ENCODE data around the gene DVL1. TPM values are rescaled to one million over a fixed set of nuclear protein-coding genes. Genes with fewer than 3 reads are reported as not detected.

The DVL1 gene
- total and polyA plus RNA-seq, 2 of the 13 experiments (the other 11 are each of a cell fraction or from before 2014, with no cell fraction given): 30.8 to 60.4 TPM

DNA sequence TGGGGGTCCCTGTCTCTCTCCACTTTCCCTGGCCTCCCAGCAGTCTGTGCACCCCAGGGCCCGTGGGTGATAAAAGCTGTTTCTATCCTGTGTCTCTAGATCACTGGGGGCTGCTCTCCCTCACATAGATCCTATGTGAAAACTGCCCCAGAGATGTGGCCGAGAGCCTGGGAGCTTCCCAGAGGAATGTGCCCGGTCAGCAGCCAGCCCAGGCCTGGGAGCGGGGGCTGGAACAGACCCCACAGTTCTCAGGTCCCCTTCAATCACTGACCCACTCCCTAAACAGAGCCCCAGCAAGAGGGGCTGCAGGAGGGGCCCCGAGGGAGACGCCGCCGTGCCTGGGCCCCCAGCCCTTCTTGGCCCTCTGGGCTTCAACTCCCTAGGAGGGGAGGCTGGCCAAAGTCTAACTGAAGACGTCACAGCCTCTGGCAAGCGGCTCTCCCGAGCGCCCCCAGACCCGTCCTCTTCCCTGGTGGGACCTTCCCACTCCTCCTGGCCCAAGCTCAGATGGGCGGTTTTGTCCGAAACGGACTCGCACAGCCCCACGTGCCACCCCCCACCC, 8.7 kb upstream of the DVL1 start (continued):
- TF ChIP-seq ZBTB10 (CRISPR knock-in tag; IDR thresholded peaks at IDR 0.05; ENCODE audit: borderline replicate concordance) (no peak), ZMYM3 (CRISPR knock-in tag; IDR thresholded peaks at IDR 0.05) (no peak), ZNF550 (CRISPR knock-in tag; IDR thresholded peaks at IDR 0.05; ENCODE audit: borderline replicate concordance) (no peak), ERF (CRISPR knock-in tag; IDR thresholded peaks at IDR 0.05) (no peak), DZIP1 (CRISPR knock-in tag; IDR thresholded peaks at IDR 0.05) (no peak), ZNF557 (CRISPR knock-in tag; IDR thresholded peaks at IDR 0.05) (no peak), ZBED4 (CRISPR knock-in tag; IDR thresholded peaks at IDR 0.05; ENCODE audit: borderline replicate concordance) (no peak), RBM39 (IDR thresholded peaks at IDR 0.05; ENCODE audit: low read depth, low read length, poor library complexity, severe bottlenecking) (peak; percentile 26), NONO (IDR thresholded peaks at IDR 0.05) (no peak), NONO (CRISPR knock-in tag; conservative IDR thresholded peaks at IDR 0.05) (no peak), ZNF891 (CRISPR knock-in tag; IDR thresholded peaks at IDR 0.05) (peak; percentile 54; the same call in 1 of the 2 replicates), XRCC5 (optimal IDR thresholded peaks at IDR 0.05; ENCODE audit: low read length) (no peak), ZNF382 (CRISPR knock-in tag; IDR thresholded peaks at IDR 0.05; ENCODE audit: borderline replicate concordance) (no peak)
- TF ChIP-seq, protein P1, sequence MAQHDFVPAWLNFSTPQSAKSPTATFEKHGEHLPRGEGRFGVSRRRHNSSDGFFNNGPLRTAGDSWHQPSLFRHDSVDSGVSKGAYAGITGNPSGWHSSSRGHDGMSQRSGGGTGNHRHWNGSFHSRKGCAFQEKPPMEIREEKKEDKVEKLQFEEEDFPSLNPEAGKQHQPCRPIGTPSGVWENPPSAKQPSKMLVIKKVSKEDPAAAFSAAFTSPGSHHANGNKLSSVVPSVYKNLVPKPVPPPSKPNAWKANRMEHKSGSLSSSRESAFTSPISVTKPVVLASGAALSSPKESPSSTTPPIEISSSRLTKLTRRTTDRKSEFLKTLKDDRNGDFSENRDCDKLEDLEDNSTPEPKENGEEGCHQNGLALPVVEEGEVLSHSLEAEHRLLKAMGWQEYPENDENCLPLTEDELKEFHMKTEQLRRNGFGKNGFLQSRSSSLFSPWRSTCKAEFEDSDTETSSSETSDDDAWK (CRISPR knock-in tag; IDR thresholded peaks at IDR 0.05): no peak
- TF ChIP-seq, protein P2, sequence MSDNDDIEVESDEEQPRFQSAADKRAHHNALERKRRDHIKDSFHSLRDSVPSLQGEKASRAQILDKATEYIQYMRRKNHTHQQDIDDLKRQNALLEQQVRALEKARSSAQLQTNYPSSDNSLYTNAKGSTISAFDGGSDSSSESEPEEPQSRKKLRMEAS (IDR thresholded peaks at IDR 0.05): no peak
- TF ChIP-seq, protein P3, sequence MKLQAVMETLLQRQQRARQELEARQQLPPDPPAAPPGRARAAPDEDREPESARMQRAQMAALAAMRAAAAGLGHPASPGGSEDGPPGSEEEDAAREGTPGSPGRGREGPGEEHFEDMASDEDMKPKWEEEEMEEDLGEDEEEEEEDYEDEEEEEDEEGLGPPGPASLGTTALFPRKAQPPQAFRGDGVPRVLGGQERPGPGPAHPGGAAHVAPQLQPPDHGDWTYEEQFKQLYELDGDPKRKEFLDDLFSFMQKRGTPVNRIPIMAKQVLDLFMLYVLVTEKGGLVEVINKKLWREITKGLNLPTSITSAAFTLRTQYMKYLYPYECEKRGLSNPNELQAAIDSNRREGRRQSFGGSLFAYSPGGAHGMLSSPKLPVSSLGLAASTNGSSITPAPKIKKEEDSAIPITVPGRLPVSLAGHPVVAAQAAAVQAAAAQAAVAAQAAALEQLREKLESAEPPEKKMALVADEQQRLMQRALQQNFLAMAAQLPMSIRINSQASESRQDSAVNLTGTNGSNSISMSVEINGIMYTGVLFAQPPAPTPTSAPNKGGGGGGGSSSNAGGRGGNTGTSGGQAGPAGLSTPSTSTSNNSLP (IDR thresholded peaks at IDR 0.05; ENCODE audit: low read depth, low read length): no peak

All from HepG2 (cell line).